ENCODE data around the gene ALAS1. TPM values are rescaled to one million over a fixed set of nuclear protein-coding genes. Genes with fewer than 3 reads are reported as not detected.

Gene ALAS1
- polyA plus RNA-seq, 3 donors: 46.6 to 52.6 (median 48.8) TPM

GRCh38 chr3:52246728-52247408 lies 48.9 kb downstream of the ALAS1 start:
- DNase-seq (ENCODE audit: low read depth in 3 of 3, low spot score in 2 of 3): no peak

- DNase-seq (ENCODE audit: low read depth in 3 of 3, low spot score in 2 of 3): no peak
Measured at GRCh38 chr3:52247409-52248164, 49.6 kb downstream of the ALAS1 start.

DNA sequence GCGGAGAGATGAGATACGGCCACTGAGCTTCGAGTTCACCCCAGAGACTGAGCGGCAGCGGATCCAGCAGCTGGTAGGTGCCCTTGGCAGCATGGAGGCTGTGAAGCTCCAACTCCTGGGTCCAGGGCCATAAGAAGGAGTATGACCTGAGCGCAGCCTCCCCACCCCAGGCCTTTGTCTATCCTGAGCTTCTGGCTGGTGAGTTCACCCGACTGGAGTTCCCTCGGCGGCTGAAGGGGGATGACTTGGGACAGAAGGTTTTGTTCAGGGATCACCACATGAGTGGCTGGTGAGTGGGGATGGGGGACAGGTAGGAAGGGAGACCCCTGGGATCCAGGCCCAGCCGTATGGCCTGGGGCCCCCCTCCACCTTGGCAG lies 50.2 kb downstream of the ALAS1 start:
- DNase-seq (ENCODE audit: low read depth in 3 of 3, low spot score in 2 of 3): no peak

GRCh38 chr3:52248816-52249547 lies 51.0 kb downstream of the ALAS1 start:
- DNase-seq (ENCODE audit: low read depth in 3 of 3, low spot score in 2 of 3): no peak

GRCh38 chr3:52249683-52250082 lies 51.7 kb downstream of the ALAS1 start:
- DNase-seq (ENCODE audit: low read depth in 3 of 3, low spot score in 2 of 3): no peak

- no peak for DNase-seq (ENCODE audit: low read depth in 3 of 3, low spot score in 2 of 3)
Measured at GRCh38 chr3:52250122-52250521, 52.2 kb downstream of the ALAS1 start.

- no peak for DNase-seq (ENCODE audit: low read depth in 3 of 3, low spot score in 2 of 3)
Measured at GRCh38 chr3:52253314-52254304, 55.6 kb downstream of the ALAS1 start.

DNA sequence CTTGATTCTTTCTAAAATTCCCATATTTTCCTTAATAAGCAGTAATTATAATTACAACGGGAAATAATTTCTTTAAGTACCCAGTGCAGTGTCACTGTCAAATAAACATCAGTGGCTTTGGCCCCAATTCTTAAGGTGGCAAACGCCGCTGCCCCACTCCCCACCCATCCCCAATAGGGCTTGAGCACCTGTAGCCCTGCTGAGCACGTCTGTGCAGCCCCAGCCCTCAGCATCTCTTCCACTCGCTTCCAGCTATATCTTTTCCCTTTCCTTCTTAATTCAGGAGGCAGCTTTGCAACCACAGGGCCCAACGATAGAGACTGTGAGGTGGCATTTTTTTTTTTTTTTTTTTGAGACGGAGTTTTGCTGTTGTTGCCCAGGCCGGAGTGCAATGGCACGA lies 56.6 kb downstream of the ALAS1 start:
- DNase-seq (ENCODE audit: low read depth in 3 of 3, low spot score in 2 of 3): no peak

GRCh38 chr3:52256159-52256558 lies 58.2 kb downstream of the ALAS1 start:
- DNase-seq (ENCODE audit: low read depth in 3 of 3, low spot score in 2 of 3): no peak

- DNase-seq (ENCODE audit: low read depth in 3 of 3, low spot score in 2 of 3): no peak
Measured at GRCh38 chr3:52256622-52257021, 58.7 kb downstream of the ALAS1 start.

- DNase-seq (ENCODE audit: low read depth in 3 of 3, low spot score in 2 of 3): no peak
Measured at GRCh38 chr3:52257911-52258310, 60.0 kb downstream of the ALAS1 start.

- DNase-seq (ENCODE audit: low read depth in 3 of 3, low spot score in 2 of 3): no peak
Measured at GRCh38 chr3:52259035-52259434, 61.1 kb downstream of the ALAS1 start.

GRCh38 chr3:52259448-52259847 lies 61.5 kb downstream of the ALAS1 start:
- DNase-seq (ENCODE audit: low read depth in 3 of 3, low spot score in 2 of 3): no peak

GRCh38 chr3:52262447-52262846 lies 64.5 kb downstream of the ALAS1 start:
- DNase-seq (ENCODE audit: low read depth in 3 of 3, low spot score in 2 of 3): no peak

Other genes with a start within 250 kb of the ALAS1 start
- under 1 TPM; 0.36 to 0.49 (median 0.37) TPM for gene GPR62, start 242.8 kb upstream of the ALAS1 start, polyA plus RNA-seq (ENCODE audit: insufficient read length in 3 of 3)
- 10 to 100 TPM; 47.8 to 51.4 (median 49.5) TPM for gene PCBP4, start 230.7 kb upstream of the ALAS1 start, polyA plus RNA-seq (ENCODE audit: insufficient read length in 3 of 3)
- 10 to 100 TPM; 76.7 to 82.8 (median 80.5) TPM for gene ABHD14B, start 224.1 kb upstream of the ALAS1 start, polyA plus RNA-seq (ENCODE audit: insufficient read length in 3 of 3)
- 10 to 100 TPM; 21.0 to 26.1 (median 26.0) TPM for gene ABHD14A, start 223.1 kb upstream of the ALAS1 start, polyA plus RNA-seq (ENCODE audit: insufficient read length in 3 of 3)
- 100 to 1,000 TPM in 2 of 3 donors, 10 to 100 TPM in 1; 87.7 to 123 (median 108) TPM for gene ACY1, start 214.6 kb upstream of the ALAS1 start, polyA plus RNA-seq (ENCODE audit: insufficient read length in 3 of 3)
- 1,000 to 10,000 TPM; 1,608 to 1,744 (median 1,623) TPM for gene RPL29, start 202.3 kb upstream of the ALAS1 start, polyA plus RNA-seq (ENCODE audit: insufficient read length in 3 of 3)
- 10 to 100 TPM; 15.2 to 18.1 (median 15.7) TPM for gene DUSP7, start 141.6 kb upstream of the ALAS1 start, polyA plus RNA-seq (ENCODE audit: insufficient read length in 3 of 3)
- gene POC1A, start 43.7 kb upstream of the ALAS1 start, polyA plus RNA-seq (ENCODE audit: insufficient read length in 3 of 3): 1 to 10 TPM; 7.0 to 8.2 (median 8.1) TPM
- under 1 TPM in 2 of 3 donors, not detected in 1; 0.11 to 0.18 TPM for gene TLR9, start 27.5 kb downstream of the ALAS1 start, polyA plus RNA-seq (ENCODE audit: insufficient read length in 3 of 3)
- 10 to 100 TPM; 23.1 to 28.6 (median 25.2) TPM for gene TWF2, start 41.0 kb downstream of the ALAS1 start, polyA plus RNA-seq (ENCODE audit: insufficient read length in 3 of 3)
- 10 to 100 TPM; 18.5 to 20.1 (median 18.7) TPM for gene PPM1M, start 47.6 kb downstream of the ALAS1 start, polyA plus RNA-seq (ENCODE audit: insufficient read length in 3 of 3)
- gene WDR82, start 80.5 kb downstream of the ALAS1 start, polyA plus RNA-seq (ENCODE audit: insufficient read length in 3 of 3): 100 to 1,000 TPM; 110 to 117 (median 116) TPM
- gene GLYCTK, start 89.7 kb downstream of the ALAS1 start, polyA plus RNA-seq (ENCODE audit: insufficient read length in 3 of 3): 10 to 100 TPM; 26.7 to 29.8 (median 27.6) TPM
- gene DNAH1, start 118.2 kb downstream of the ALAS1 start, polyA plus RNA-seq (ENCODE audit: insufficient read length in 3 of 3): 1 to 10 TPM; 6.5 to 8.1 (median 6.9) TPM
- gene BAP1, start 211.8 kb downstream of the ALAS1 start, polyA plus RNA-seq (ENCODE audit: insufficient read length in 3 of 3): 10 to 100 TPM; 69.2 to 81.4 (median 80.1) TPM
- gene PHF7, start 212.5 kb downstream of the ALAS1 start, polyA plus RNA-seq (ENCODE audit: insufficient read length in 3 of 3): 1 to 10 TPM; 7.6 to 8.8 (median 8.1) TPM
- 10 to 100 TPM; 27.2 to 31.3 (median 29.1) TPM for gene SEMA3G, start 246.9 kb downstream of the ALAS1 start, polyA plus RNA-seq (ENCODE audit: insufficient read length in 3 of 3)

All from right renal cortex interstitium (tissue), 3 donors.